ENCODE data around the gene TUBG2.

GRCh38 chr17:42682722-42683403 is 23.8 kb downstream of the TUBG2 start:
- TF ChIP-seq EZH2 (IDR thresholded peaks at IDR 0.05; ENCODE audit: low read depth) (no peak), CTCF (conservative IDR thresholded peaks at IDR 0.05) (no peak)

All from PC-9 (cell line).